ENCODE measurements around the gene CRLF1.

CRLF1 gene

DNA sequence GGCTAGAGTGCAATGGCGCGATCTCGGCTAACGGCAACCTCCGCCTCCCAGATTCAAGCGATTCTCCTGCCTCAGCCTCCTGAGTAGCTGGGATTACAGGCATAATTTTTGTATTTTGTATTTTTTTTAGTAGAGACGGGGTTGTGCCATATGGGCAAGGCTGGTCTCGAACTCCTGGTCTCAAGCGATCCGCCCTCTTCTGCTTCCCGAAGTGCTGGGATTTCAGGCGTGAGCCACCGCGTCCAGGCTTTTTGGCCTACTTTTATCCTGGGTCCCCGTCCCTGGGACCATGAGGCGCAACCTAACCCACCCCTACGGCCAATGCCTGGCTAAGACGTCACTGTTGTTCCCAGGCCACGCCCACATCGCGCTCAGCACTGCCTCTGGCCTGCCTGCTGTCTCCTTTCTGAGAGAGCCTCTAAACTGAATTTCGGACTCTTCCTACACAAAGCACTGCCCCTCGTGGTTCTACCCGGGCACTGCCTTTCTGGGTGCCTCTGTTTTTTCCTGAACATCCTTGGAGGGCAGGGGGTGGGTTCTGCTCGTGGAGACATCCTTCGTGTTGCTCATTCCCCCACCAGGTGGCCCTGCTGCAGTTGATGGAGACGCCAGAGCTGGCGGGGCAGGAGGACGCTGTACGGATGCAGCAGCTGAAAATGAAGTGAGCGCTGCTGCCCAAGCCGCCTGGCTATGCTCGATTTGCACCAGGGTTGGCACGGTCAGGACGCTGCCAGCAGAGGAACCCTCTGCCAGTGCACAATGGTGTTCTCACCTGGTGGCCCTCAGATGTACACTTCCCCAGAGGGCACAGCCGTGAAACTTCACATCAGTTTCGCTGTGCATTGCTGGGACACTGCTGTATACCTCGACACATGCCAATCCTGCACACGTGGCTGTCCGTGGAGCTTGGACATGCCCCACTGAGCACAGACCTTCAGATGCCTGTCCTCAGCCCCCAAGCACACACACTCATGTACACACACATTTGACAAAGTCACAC, 16.0 kb downstream of the CRLF1 start:
- DNase-seq = peak in 2 of 3 experiments; percentile 86 to 93

GRCh38 chr19:18589380-18590272, 17.0 kb downstream of the CRLF1 start:
- DNase-seq = peak; percentile 33 to 81 (median 80)

GRCh38 chr19:18588611-18589379, 17.8 kb downstream of the CRLF1 start, which contains the start of gene REX1BD:
TSS of gene REX1BD (plus strand) at chr19:18588798. CDS start at chr19:18588802, 4 bp downstream.
- DNase-seq = peak; percentile 48 to 90 (median 89)

- DNase-seq = no peak
These were observed 18.5 kb downstream of the CRLF1 start for GRCh38 chr19:18587962-18588610.

GRCh38 chr19:18587561-18587960, 19.0 kb downstream of the CRLF1 start:
- DNase-seq = no peak

DNA sequence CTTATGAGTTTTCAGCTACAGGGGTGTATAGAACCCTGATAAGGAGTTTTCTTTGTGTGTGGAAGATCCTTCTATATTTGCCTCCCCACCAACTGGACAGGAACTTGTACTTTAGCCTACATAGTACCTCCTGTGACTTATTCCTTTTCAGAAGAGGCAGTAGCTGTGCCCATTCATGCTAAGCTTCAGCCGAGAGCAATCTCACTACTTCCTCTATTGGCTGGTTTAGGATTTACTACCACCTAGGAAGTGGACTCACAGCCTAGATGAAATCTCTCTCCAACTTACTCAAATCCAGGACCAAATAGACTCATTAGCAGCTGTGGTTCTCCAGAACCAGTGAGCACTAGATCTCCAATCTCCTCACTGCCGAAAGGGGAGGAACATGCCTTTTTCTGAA, 20.3 kb downstream of the CRLF1 start:
- DNase-seq = no peak

DNA sequence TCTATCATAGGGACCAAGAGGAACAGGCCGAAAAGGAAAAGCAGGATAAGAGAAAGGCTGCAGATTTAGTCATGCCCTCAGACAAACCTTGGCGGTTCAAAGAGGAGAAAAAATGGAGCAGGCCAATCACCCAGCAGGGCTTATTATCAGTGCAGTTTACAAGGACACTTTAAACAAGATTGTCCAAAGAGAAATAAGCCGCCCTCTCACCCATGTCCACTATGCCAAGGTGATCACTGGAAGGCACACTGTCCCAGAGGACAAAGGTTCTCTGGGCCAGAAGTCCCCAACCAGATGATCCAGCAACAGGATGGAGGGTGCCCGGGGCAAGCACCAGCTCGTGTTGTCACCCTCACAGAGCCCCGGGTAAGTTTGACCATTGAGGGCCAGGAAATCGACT, 26.3 kb downstream of the CRLF1 start:
- DNase-seq = no peak

DNA sequence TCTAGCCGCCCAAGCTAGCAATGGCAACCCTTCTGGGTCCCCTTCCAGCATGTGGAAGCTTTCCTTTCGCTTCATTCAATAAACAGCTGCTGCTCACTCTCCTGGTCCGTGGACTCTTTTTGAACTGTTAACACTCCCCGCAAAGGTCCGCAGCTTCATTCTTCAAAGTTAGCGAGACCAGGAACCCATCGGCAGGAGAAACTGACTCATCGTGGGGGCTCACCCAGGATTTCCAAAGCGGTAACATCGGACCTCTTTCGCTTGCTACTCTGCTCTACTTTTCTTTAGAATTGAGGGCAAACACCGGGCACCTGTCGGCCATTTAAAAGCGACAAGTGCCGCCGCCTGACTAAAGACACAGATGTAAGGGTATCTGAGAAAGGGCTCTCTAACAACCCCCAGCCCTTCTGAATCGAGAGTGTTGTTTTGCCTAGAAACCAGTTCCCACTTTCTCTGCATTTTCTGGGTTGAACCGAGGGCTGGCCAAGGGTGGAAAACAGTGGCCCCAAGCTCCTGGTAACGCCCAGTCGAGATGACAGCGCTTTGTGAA, 29.2 kb downstream of the CRLF1 start:
- no peak for DNase-seq

- no peak for DNase-seq
These were observed 30.2 kb downstream of the CRLF1 start for GRCh38 chr19:18576383-18576782.

DNA sequence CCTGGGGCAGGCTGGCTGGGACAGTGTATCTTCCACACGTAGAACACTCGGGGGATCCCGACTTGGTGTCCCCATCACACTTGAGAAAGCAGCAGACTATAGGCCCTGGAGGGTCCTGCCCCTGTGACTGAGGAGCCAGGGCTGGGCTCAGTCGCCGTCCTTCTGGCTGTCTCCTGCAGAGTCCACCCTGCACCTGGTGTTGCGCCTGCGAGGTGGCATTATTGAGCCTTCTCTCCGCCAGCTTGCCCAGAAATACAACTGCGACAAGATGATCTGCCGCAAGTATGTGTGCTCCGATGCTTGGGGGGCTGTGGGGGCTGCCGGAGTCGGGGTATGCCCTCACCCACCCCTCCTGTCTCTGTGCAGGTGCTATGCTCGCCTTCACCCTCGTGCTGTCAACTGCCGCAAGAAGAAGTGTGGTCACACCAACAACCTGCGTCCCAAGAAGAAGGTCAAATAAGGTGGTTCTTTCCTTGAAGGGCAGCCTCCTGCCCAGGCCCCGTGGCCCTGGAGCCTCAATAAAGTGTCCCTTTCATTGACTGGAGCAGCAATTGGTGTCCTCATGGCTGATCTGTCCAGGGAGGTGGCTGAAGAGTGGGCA, 31.8 kb downstream of the CRLF1 start:
- peak in 1 of 3 experiments; percentile 20 for DNase-seq

- peak; percentile 95 to 98 (median 98) for DNase-seq
These were observed 34.8 kb downstream of the CRLF1 start, which contains the start of gene UBA52 for GRCh38 chr19:18571564-18572344. TSS of gene UBA52 (plus strand) at chr19:18571857. CDS start at chr19:18573301, 1,444 bp downstream.

GRCh38 chr19:18568367-18568766, 38.2 kb downstream of the CRLF1 start:
- DNase-seq = no peak

GRCh38 chr19:18566953-18567352, 39.6 kb downstream of the CRLF1 start:
- no peak for DNase-seq

GRCh38 chr19:18562086-18562485, 44.5 kb downstream of the CRLF1 start:
- DNase-seq = no peak

DNA sequence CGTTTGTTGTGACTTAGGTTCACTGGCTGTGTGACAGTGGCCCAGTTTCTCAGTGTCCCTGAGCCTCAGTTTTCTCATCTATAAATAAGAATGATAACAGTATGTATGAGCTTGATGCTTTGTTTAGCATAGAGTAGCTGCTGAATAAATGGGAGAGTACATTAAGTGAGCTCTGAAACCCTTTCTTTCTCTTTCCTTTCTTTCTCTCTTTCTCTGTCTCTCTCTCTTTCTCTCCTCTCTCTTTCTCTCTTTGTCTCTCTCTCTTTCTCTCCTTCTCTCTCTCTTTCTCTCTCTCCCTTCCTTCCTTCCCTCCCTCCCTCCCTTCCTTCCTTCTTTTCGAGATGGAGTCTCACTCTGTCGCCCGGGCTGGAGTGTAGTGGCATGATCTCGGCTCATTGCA, 46.9 kb downstream of the CRLF1 start:
- DNase-seq = no peak

GRCh38 chr19:18558604-18559003, 48.0 kb downstream of the CRLF1 start:
- no peak for DNase-seq

DNA sequence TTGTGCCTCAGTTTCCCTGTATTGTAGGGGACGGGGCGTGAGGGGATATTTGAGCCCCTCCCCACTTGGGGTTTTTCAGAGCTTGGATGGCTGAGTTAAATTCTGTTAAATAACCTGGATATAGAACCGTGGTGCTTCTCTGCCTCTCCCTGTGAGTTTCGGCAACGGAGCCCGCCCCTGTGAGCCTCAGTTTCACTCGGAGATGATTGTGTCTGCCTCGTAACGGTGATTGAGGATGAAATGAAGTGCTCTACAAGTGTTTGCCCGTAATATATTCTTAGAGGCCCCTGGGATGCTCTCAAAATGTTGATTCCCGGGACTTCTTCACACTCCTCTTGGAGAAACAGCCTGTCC, 48.4 kb downstream of the CRLF1 start:
- DNase-seq = no peak

DNA sequence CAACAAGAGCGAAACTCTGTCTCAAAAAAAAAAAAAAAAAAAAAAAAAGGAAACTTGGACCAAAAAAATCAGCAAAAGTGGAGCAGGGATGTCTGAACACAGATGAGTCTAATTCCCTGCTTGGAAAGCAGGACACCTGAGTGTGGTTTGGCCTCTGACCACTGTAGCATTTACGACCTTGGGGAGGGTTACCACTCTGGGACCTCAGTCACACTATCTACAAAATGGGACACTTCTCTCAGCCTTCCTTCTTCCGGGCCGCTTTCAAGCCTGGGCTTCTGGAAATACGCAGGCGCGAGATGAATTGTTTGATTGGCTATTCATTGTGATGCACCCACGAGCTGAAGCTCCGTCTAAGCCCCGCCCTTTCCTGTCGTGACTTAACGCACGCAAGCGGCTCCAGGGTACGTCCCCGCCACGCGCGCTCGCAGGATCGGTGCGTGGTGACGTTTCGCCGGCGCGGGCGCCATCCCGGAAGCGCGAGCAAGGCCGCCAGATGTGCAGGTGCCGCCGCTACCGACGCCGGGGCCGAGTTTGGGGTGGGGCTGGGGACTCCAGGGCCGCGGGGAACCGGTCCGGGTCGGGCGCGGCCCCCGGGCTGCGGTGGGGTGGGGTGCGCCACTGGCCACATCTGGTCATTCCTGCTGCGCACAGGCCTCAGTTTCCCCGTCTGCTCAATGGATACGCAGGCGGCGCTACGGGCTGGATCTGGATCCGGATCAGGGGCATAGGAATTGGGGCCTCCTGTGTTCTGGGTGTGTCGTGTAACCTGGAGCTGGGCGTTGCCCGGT, 49.0 kb downstream of the CRLF1 start, which contains the start of gene KXD1:
Gene KXD1, plus strand, starts transcription at position 460 of the 791 bp plus-strand sequence. CDS start 4,187 bp downstream, outside the sequence.
- DNase-seq = peak; percentile 93 to 98 (median 93)

- DNase-seq = peak in 2 of 3 experiments; percentile 14 to 50
These were observed 55.0 kb downstream of the CRLF1 start for GRCh38 chr19:18551631-18552030.

Measured in NCI-H1417 (cell line).